ENCODE data around the gene HDHD2.

Gene HDHD2

DNA sequence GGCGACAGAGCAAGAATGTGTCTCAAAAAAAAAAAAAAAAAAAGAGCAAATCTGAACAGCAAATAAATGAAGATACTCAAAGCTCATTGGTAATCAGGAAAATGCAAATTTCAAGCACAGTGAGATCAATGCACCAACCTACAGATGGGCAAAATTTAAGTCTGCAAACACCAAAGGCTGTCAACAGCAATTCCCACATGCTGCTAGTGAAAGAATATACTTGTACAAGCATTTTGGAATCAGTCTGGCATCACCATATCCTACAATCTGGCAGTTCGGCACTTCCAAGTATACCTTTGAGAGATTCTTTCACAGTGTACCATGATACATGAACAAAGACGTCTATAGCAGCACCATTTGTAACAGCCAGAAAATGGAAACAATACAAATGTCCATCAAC is 4.1 kb downstream of the HDHD2 start:
- no peak for DNase-seq (ENCODE audit: low read depth in 2 of 2)

DNA sequence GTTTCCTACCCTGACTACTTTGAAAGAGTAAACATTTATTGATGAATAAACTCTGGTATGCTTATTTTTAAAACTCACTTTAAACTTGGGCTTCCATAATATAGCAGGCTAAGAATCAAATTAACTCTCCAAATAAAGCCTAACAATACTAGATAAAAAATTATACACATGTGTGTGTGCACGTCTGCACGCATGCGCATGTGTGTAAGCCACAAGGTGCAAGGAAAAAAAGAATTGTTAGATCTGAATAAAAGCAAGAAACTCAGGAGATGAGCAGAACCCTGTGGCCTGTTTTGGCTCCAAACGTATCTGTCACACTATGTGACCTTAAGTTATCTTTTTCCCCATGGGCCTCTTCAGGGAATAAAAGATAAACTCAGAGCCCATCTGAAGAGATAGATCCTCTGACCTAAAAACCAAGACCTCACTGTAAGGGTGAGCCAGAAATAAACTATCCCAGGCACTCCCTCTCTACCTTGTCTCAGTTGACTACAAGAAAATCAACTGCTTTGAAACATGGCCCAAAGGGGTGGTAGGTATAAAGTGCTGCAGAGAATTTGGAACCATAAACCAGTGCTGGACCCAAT is 6.3 kb downstream of the HDHD2 start:
- DNase-seq (ENCODE audit: low read depth in 2 of 2), result no peak

DNA sequence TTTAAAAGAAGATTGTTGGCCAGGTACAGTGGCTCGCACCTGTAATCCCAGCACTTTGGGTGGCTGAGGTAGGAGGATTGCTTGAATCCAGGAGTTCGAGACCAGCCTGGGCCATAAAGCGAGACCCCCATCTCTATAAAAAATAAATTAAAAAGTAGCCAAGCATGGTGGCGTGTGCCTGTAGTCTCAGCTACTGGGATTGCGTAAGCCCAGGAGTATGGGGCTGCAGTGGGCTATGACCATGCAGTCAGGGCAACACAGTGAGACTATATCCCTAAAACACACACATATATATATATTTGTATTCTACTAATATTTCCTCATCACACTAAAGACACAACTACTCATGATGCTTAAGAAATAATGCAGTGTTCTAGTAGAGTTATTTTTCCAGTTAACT is 7.1 kb downstream of the HDHD2 start:
- no peak for DNase-seq (ENCODE audit: low read depth in 2 of 2)

DNA sequence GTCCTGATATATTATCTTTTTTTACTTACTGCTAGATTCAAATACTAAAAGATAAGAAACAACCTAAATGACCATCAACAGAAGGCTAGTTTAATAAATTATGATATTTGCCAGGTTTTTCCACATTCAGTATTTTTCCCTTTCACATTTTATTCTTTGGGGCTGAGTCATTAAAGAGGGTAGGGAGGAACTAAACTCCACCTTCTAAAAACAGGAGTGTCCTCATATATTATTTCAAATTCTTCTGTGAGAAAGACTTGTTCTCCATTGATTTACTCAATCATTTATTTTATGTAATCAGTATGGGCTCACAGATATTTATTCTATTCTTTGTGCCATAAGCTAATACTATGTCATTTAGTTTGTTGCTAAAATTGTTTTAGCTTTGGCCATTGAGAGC is 9.0 kb downstream of the HDHD2 start:
- DNase-seq (ENCODE audit: low read depth in 2 of 2), result no peak

DNA sequence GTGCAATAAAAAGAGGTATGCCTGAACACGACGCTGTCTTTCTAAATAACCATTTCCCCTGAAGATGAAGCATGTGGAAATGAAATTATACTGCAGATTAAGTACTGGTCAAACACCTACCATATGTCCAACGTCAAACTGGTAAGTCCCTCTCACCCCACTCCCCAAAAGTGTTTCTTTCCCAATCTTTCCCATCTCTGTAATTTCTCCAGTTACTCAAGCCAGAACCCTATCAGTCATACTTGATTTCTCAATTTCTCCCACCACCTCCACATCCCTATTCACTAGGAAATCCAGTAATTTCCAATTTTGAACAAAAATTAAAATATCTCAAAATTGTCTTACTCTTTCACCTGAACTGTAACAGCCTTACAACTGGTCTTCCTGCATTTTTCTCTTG is 29.2 kb downstream of the HDHD2 start:
- DNase-seq (ENCODE audit: low read depth in 2 of 2), result no peak

DNA sequence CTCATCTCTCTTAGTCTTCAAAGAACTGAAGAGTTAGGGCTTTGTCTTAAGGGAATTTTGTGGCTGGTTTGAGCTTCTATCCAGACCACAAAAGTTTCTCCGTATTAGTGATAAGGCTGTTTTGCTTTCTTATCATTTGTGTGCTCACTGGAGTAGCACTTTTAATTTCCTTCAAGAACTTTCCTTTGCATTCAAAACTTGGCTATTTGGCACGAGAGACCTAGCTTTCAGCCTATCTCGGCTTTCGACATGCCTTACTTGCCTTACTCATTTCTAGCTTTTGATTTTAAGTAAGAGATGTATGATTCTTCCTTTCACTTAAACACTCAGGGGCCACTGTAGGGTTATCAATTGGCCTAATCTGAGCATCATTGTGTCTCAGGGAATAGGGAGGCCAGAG is 29.9 kb downstream of the HDHD2 start:
- no peak for DNase-seq (ENCODE audit: low read depth in 2 of 2)

DNA sequence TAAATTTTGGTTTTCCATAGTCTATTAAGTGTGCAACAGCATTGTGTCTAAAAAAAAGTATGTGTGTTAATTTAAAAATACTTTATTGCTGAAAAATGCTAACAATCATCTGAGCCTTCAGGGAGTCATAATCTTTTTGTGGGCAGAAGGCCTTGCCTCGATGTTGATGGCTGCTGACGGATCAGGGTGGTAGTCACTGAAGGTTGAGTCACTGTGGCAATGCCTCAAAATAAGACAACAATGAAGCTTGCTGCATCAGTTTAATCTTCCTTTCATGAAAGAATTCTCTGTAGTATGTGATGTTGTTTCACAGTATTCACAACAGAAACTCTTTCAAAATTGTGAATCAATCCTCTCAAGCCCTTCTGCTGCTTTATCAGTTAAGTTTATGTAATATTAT is 31.3 kb downstream of the HDHD2 start:
- peak; percentile 19 to 20 for DNase-seq (ENCODE audit: low read depth in 2 of 2)

DNA sequence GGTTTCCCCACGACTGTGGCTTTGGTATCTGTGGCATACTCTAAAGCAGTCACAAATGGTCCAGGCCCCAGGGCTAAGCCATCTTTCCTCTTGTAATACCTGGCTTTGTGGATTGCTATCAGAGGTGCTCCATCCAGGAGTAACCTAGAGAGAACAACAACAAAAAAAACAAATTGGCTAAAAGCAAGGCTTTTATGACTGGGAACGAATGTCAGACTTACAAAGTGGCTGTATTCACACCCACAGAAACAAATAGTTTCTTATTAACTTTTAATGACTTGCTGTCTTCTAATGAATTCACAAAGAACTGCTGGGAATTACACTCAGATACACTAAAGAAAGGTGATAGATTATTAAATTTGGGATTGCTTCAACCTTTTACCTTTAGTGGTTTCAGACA is 35.1 kb downstream of the HDHD2 start:
- DNase-seq (ENCODE audit: low read depth in 2 of 2), result no peak

DNA sequence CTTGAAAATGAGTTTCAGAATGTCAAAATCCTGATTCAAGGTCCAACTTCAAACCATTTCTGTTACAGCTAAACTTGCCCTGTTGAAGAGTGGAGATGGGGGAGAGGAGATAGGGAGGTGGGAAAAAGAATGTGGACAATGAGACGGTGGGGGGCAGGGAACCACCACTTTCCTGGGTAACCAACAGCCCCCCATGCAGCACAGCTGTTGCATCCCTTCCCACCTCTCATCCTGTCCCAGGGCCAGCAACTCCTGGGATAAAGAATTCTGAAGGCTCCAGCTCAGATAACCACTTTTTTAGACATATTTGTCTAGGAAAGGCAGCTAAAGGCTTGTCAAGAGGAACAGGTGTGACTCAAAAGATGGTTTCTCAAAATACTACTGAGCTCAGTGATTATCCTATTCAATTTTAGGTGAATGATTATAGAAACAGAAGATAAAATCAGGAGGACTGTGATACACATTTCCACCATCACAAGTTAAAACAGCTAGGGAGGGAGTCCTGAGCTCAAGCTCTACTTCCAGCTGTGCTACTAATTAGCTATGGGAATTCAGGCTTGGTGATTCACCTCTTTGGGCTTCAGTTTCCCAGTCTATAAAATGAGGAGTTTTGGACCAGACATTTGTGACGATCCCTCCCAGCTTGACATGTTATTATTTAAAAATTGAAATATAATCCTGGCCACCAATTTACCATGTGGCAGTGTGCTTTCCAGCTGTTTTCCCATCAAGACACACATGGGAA is 36.3 kb downstream of the HDHD2 start:
- DNase-seq (ENCODE audit: low read depth in 2 of 2), result peak; percentile 29 to 31

DNA sequence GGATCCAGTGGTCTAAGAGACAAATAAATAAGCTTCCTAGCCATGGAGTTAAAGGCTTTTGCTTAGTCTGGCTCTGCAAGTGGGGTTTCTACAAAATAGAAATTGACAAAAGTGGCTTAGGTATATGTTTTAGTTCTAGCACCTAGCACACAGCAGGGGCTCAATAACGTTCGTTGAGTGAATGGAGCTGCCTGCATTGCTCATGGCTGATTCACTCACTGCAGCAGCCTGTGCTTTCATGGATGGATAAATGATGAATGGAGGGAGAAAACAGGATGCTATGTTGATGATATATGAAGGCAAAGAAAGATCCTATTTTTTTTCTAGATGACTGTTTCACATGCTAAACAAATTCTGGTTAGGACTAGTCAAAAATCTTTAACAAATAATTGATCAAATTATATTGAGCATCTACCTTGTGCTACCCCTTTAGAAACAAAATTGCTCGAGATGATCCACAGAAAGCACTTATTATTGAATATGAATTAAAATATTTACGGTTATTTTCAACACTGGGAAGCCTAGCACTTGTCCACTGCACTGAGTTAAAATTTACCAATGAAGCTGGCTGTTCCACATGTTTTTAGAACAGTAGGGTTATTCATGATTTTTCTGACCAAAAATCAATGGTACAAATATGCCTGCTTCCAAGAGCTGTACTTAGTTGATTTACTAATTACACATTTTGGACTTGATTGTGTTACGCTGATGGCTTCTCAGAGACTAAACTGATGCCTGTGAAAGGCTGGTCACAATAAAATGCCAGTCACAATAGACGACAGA is 39.6 kb downstream of the HDHD2 start:
- peak in 1 of 2 experiments; percentile 2 for DNase-seq (ENCODE audit: low read depth in 2 of 2)

DNA sequence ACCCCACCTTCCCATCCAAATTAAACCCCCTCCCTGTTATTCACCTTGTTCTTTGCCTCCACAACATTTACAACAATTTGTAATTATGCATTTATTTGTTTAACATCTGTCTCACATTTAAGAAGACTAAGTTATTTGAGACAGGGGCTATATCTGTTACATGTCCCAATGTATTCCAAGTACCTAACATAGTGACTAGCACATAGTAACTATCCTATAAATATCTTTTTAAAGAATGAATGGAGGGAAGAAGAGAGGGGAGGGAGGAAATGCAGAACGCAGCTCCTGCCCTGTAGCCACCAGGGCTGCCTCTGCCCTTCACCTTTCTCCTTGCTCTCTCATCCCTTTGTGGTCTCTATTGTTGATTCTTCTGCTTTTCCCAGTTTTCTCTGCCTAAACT is 40.6 kb downstream of the HDHD2 start:
- no peak for DNase-seq (ENCODE audit: low read depth in 2 of 2)

DNA sequence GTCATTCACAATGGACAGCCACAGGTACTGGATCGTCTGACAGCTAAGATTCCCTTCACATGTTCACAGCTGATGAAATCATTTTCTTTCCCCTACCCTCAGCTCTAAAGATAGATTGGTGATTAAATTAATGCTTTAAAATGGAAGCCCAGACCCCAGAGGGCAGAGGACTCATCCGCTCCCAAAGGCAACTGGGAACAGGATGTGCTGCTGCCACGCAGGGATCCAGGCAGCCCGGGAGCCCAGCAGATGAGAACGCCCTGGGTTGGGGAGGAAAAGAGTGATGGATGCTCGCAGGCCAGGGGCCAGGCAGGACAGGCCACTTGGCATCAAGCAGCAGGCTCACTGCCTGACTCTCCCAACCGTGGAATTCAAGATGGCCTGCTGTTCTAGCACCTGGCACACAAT is 41.3 kb downstream of the HDHD2 start:
- no peak for DNase-seq (ENCODE audit: low read depth in 2 of 2)

DNA sequence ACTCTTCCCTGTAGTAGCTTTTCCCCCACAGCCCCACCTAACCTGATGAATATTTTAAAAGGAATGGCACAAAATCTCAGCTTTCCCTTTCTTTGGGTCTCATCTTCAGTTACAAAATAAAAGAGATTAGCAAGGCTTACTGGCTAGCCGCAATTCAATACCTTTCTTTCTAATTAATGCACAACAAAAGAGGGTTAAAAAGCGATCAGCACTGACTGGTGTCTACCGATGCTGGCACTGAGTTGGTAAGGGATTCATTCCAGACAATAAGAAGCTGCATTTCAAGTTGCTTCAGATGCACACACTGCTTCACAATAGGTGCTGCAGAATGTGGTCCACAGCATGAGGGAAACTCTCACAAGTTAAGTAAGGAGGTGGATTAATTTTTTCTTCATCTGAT is 41.9 kb downstream of the HDHD2 start:
- no peak for DNase-seq (ENCODE audit: low read depth in 2 of 2)

DNA sequence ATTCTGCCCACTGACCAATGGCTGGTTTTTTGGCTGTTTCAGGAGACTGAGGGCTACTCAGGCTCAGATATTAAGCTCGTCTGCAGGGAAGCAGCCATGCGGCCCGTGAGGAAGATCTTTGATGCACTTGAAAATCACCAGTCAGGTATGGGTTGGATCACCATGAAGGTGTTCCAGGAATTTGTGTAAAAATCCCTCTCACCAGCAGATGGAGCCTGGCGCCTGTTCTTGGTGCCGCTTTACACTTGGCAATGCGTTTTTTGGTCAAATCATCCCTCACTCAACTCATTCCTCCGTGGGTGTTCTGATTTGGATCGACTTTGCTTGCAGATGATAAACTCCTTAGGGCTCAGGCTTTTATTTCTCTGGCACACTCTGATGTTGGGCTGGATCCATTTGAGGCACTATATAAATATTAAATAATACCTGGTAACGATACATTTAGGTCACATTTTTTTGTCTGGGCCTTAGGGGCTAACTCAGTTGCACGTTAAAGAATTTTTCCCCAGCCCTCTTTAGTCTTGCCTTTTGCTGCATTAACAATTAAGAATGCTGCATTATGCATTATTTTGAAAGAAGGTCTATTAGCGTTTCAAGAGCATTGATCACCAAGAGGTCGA is 50.0 kb downstream of the HDHD2 start:
- DNase-seq (ENCODE audit: low read depth in 2 of 2), result peak in 1 of 2 experiments; percentile 16

DNA sequence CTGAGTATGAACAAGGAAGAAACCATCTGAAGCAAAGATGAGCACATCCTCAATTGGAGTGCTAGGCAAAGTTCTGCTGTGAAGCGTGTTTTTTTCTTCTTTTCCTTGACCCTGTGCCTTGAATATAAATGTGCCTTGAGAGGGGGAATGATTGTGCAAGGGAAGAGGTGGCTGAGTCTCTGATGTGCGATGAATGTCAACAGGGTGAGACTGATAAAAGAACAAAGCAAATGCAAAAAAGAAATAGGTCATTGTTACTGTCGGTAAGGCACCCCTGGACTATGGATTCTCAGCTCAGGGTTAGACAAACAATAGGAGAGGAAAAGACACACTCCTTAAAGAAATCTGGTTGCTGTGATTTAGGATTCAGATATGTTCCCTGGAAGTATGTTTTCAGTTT is 54.5 kb downstream of the HDHD2 start:
- no peak for DNase-seq (ENCODE audit: low read depth in 2 of 2)

DNA sequence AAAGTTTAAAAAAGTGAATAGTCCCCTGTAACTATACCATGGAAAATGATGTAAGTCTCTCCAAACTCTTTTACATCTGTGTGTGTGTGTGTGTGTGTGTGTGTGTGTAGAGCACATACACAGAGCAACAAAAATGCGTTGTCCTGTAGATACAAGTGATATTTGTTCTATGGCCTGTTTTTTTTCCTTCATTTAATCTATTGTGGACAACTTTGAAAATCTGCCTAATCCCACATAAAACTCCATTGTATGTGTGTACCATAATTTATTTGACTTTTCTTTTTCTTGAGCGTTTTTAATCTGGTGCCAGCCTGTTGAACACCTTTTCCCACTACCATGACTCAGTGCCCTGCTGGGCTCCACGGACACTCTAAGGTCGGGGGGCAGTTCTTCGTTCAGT is 62.6 kb downstream of the HDHD2 start:
- no peak for DNase-seq (ENCODE audit: low read depth in 2 of 2)

DNA sequence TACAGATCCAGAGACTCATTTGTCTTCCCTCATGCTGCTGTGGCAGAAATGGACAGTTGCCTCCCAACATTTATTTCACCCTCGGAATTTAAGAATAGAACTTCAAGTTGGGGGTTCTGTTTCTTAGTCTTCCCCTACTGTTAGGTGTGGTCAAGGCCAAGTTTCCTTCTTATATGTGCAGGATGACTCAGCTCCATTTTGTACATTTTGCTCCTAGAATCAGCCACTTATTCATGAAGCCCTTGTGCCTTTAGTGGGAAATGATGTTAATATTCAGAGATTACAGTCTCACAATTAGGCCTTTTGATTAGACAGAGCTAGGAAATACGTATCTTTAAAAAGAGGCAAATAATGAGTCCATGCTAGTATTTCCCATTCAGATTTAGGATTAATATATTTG is 68.7 kb downstream of the HDHD2 start:
- DNase-seq (ENCODE audit: low read depth in 2 of 2), result no peak

DNA sequence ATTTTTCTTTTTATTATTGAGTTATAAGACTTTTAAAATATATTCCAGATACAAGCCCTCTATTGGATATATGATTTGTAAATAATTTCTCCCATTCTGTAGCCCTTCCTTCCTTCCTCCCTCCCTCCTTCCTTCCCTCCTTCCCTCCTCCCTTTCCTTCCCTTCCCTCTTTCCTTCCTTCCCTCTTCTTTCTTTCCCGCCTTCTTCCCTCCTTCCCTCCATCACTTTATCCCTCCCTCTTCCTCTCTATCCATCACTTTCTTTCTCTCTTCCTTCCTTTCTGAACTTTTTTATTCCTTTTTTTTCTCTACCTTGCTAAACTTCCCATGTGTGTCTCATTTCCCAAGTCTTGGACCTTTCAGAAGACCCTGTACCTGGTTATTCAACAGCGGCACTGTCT is 69.4 kb downstream of the HDHD2 start:
- no peak for DNase-seq (ENCODE audit: low read depth in 2 of 2)

DNA sequence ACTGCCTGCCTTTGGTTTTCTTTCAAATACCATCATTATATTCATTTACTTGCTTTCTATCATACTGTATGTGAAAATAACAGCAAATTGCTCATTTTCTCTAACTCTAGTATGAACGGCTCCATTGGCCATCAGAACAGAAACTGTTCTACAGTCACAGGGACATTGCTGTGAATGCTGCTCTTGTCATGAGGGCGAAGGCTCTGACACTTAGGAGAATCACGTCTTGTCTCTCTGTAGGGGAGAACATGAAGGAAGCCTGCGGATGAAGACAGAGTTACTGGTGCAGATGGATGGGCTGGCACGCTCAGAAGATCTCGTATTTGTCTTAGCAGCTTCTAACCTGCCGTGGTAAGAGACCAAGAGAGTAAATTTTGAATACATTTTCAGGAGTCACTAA is 73.2 kb downstream of the HDHD2 start:
- DNase-seq (ENCODE audit: low read depth in 2 of 2), result no peak

DNA sequence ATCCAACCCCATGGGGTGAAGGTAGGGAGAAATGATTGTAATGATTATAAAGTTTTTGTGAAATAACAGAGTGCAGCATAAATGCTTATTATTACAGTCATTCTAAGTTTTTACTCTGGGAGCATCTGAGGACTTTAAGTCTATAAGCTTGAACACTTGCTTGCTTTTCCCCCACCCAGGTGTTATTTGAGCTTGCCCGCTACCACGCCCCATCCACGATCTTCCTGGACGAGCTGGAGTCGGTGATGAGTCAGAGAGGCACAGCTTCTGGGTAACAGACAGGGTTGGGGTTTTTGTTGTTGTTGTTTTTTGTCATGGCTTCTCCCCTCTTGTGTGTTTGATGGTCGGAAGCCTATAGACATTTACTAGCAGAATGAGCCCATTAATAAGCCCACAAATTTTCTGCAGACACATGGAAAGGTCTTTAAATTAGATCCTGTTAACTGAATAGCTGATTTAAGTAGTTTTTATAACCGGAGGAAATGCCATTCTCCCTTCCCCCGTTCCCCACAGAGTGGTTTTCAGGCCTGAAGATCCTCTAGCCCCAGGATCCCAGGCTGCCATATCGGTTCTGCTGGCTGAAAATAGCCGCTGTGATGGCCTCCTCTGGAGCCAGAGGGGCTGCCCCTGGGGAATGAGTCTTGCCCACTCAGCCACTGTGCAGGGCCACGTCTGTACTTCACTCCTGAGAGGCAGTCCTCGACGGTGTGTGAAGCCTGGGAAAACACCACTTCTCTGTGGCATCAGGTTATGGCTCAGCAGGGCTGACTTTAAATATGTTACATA is 75.0 kb downstream of the HDHD2 start:
- DNase-seq (ENCODE audit: low read depth in 2 of 2), result no peak

DNA sequence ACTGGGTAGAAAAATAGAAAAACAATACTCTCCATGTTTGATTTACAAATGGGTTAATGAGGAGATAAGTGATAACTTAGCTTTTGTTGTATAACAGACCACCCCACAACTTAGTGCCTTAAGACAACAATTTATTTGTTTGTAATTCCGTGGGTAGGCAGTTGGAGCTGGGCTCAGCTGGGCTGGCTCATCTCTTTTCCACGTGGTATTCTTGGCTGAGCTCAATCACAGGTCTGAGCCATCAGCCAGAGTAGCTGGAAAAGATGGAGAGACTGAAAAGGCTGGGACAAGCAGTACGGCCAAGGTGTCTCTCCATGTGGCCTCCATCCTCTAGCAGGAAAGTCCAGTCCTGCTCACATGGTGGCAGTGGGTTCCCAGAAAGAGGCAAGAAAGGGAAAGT is 82.7 kb downstream of the HDHD2 start:
- DNase-seq (ENCODE audit: low read depth in 2 of 2), result no peak

DNA sequence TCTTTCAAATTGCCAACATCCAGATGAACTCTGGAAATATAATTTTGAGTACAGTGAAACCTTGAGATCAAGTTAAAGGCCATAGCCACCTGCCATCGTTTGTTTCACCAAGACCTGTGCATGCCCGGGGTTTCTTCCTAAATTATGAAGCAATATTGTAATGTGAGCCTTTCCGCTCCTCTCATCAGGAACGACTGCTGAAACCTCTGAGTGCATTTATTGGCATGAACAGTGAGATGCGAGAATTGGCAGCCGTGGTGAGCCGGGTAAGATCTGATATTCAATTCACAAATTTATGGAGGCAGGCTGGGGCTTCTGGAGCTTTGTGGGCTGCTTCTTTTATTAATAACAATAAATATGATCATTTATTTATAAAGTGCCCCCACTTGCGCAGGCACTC is 87.2 kb downstream of the HDHD2 start:
- no peak for DNase-seq (ENCODE audit: low read depth in 2 of 2)

All from fibroblast of skin of left quadriceps (primary cell).